HG03521 (cell line): ENCODE results near the gene SMIM35.

ENCODE experiments used
- ATAC-seq: cut with Tn5 transposase; IDR thresholded peaks from one replicate; pipeline ENCODE4 v1.9.1; 2021; ENCODE audit warnings: mild to moderate bottlenecking, moderate library complexity; ENCODE audit not compliant: unreplicated experiment

The SMIM35 gene

DNA sequence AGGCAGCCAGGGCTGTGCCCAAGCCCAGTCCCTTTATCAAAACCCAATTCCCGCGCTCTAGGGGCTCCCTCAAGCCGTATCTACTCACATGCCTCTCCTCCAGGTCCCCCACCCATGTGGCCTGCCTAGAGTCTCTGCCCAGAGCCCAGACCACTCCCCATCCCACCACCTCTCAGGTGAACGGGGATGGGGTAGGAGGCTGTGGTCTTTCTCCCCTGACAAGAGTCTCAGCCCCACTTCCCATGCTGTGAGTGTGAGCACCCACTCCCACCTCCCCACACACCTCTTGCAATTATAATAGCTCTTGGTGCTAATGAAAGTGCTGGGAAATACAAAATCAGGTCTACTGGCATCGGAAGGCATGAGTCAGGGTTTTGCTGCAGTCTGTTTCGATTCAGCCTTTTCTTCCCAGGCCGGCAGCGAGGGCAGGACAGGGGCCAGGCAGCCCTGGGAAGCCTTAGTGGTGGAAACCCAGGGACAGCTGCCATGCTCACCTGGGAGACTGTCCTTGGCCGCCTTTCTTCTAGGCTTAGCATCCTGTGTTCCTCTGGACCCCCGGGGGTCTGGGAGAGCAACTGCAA lies 26.6 kb downstream of the SMIM35 start:
- ATAC-seq: no peak

DNA sequence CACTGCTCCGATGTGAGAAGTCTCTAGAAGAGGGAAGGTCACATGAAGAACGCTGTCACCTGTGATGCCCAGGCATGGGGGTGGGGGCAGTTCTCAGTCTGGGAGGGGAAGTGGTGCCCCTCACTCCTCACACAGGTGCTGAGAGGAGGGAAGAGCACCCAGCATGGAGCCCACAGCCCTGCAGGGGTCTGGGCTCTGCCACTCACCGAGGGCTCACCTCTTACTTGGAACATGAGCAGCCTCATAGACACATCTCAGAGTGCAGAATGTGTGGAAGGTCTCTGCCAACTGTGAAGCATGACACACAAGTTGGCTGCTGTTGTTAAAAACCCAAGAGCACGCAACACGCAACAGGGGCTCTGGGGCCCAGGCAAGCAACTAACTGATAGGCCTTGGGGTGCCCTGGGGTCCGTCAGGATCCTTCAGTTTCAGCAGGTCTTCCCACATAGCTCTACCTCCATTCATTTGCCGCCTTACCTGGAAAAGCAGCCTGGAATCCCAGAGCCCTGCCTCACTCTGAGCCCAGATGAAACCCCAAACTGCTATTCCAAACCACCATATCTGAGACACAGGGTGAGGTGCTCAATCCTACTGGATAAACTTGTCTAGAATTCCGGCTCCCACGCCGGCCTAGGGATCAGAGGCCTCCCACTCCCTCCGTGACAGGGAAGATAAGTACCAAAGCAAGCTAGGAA lies 27.4 kb downstream of the SMIM35 start:
- ATAC-seq: no peak

GRCh38 chr11:118058311-118059245 lies 28.2 kb downstream of the SMIM35 start:
- ATAC-seq: no peak

- no peak for ATAC-seq
Measured at GRCh38 chr11:118057251-118058145, 29.3 kb downstream of the SMIM35 start.

DNA sequence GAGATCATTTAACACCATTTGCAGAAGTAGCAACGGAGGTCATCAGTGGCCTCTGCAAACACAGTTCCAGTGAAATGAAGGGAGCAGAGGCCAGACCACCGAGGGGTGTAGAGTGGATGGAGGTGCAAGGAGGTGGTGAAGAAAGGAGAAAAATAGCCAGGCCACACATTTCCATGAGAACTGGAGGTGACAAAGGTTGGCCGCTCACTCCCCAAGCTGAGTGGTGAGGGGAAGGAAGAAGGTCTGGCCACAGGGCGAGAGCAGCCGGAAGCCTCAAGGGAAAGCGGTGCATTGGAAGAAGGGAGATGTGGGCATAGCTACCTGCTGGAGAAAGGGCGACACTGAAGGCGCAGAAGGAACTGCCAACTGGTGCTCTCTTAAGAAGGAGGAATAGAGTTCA lies 30.0 kb downstream of the SMIM35 start:
- ATAC-seq: no peak

- ATAC-seq: no peak
Measured at GRCh38 chr11:118055966-118056365, 30.8 kb downstream of the SMIM35 start.

GRCh38 chr11:118054712-118055640 lies 31.8 kb downstream of the SMIM35 start:
- ATAC-seq: no peak

DNA sequence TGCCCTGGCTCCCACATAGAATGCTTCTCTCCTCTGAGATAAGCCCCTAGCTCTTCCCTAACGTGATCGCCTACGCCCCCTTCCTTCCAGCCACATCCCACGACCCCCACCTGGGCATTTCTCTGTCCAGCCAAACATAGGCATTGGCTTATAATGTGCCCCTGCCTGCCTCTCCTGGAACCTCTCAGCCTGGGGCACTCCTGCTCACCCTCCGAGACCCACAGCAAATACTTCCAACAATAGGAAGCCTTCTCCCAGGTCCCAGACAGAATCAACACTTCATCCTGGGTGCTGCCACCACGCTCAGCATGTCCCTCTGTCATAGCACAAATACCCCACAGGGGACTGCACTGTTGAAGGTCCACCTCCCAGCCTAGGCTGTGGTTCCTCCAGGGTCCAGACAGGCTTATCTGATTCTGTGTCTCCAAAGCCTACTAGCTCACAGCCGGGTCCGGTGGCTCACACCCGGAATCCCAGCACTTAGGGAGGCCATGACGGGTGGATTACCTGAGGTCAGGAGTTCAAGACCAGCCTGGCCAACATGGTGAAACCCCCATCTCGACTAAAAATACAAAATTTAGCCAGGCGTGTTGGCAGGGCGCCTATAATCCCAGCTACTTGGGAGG lies 34.1 kb downstream of the SMIM35 start:
- ATAC-seq: no peak

DNA sequence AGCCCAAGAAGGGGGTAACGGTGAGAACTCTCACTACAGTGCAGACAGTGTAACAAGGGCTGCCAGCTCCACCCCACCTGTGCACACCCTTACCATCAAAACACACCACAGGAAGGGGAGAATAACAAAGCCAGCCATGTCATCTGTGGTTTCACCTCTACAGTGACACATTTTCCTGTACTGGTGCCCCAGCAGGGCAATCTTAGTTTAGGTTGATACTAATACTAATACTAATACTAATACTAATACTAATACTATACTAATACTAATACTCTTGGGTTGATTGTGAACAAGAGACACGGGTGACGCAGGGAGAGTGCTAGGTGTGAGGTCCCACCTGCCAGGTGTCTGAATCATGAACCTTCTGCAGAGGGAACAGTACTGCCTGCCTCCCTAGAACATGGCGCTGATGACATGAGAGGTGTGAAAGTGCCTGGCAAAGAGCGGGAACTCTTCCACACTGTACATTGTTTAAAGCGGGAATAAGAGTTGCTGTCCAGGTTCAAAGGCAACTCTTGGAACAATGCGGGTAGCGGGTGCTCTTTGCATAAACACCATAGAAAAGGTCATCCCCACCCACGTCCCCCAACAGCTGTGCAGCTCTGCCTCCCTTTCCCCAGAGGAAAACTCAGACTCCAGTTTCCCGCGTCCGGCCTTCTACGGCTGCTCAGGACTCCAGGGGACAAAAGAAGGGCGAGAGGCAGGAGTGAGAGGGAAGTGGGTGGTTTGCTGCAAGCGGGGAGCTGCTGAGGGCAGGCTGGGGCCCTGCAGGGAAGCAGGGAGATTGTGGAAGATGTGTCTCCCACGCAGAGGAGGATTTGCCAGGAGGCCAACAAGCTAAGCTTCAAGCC lies 34.9 kb downstream of the SMIM35 start:
- no peak for ATAC-seq

- no peak for ATAC-seq
Measured at GRCh38 chr11:118051136-118051610, 35.6 kb downstream of the SMIM35 start.

DNA sequence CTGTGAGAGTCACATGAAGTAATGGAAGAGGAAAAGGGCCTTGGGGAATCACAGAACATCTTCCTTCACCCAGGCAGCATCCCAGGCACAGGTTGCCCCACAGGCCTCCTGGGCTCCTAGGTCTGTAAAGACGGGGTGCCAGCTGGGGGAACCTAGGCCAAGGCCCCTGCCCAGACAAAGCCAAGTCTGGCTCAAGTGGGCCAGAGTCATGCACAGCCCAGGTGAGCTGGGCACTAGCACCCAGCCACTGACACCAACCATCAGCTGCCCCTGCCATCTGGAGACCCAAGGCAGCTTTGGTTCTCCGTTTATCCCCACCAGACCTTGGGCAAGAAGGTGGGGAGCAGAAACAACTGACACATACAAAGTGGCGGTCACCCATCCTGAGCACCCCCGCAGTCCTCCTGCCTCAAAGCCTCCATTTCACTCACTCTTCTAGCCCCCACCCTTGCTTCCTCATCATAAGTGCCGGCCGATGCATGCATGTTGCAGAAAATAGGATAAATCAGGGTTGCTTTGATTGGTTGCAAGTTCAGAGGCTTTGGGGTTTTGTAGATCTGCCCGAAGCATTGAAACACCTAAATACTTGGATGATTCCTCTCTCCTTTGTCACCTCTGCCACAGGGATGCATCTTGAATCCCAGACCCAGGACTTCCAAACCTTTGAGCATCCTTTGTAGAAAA lies 36.4 kb downstream of the SMIM35 start:
- ATAC-seq: no peak

GRCh38 chr11:118049771-118050170 lies 37.0 kb downstream of the SMIM35 start:
- no peak for ATAC-seq

GRCh38 chr11:118048472-118049370 lies 38.0 kb downstream of the SMIM35 start:
- no peak for ATAC-seq

DNA sequence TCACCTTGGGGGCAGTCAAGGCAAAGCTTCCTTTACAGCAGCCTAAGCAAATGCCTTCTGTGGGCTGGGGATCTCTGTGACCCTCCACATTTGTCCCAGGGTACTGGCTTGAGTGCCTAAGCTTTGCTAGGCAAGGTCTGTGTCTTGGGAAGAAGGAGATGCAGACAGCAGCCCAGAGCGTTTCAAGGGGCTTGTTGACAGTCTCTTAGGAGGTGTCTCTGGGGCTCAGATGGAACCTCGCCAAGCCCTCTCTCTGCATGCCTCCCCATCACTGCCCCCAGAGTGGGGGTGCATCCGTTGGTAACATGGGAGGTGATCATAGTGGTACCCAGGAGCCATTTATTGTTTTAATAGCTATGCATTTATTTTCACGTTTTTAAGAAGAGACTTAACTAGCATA lies 39.0 kb downstream of the SMIM35 start:
- ATAC-seq: no peak

GRCh38 chr11:118046964-118047700 lies 39.6 kb downstream of the SMIM35 start:
- no peak for ATAC-seq
